ENCODE measurements around the gene FSHR. TPM values are rescaled to one million over a fixed set of nuclear protein-coding genes. Genes with fewer than 3 reads are reported as not detected.

Gene FSHR, protein sequence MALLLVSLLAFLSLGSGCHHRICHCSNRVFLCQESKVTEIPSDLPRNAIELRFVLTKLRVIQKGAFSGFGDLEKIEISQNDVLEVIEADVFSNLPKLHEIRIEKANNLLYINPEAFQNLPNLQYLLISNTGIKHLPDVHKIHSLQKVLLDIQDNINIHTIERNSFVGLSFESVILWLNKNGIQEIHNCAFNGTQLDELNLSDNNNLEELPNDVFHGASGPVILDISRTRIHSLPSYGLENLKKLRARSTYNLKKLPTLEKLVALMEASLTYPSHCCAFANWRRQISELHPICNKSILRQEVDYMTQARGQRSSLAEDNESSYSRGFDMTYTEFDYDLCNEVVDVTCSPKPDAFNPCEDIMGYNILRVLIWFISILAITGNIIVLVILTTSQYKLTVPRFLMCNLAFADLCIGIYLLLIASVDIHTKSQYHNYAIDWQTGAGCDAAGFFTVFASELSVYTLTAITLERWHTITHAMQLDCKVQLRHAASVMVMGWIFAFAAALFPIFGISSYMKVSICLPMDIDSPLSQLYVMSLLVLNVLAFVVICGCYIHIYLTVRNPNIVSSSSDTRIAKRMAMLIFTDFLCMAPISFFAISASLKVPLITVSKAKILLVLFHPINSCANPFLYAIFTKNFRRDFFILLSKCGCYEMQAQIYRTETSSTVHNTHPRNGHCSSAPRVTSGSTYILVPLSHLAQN
- total RNA-seq (2021; fragmentation: NEBNext Ultra II Directional; extraction: Animal tissue kit (Norgen Biotek cat#: 25700)) (not detected in 2 replicates), polyA plus RNA-seq (2011; rRNA removed) (0.06 TPM in 1 of 2 replicates, not detected in the other), polyA minus RNA-seq (2011; rRNA and poly(A)+ RNA removed) (not detected in 2 replicates)
- not detected for polyA plus RNA-seq (2011; cell fraction: cytosol; rRNA removed)
- 0.07 TPM for polyA plus RNA-seq (2011; cell fraction: nucleus; rRNA removed)
- not detected in 4 replicates for polyA plus RNA-seq (2012, experiment 1 of 2)
- not detected for polyA plus RNA-seq (2012, experiment 2 of 2)
- 0.04 TPM for polyA plus RNA-seq (2013, experiment 1 of 2)
- 0.11 TPM for polyA plus RNA-seq (2013, experiment 2 of 2)
- not detected for polyA minus RNA-seq (2011; cell fraction: cytosol; rRNA and poly(A)+ RNA removed)
- polyA minus RNA-seq (2011; cell fraction: nucleus; rRNA and poly(A)+ RNA removed), result not detected
- long read RNA-seq, experiment 1, result 0 reads
- long read RNA-seq, experiment 2, result 0 reads

DNA sequence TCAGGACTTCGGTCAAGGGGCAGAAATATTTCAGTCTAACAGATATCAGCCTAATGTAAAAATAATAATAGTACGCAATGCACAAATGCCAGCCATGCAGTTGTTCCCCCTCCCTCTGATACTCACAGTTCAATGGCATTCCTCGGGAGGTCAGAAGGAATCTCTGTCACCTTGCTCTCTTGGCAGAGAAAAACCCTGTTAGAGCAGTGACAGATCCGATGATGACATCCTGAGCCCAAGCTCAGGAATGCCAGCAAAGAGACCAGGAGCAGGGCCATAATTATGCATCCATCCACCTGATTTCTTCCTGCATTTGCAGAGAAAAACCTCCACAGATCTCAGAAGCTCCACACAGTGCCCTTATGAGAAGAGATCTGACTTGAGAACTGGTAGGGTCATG, at the start of gene FSHR:
TSS of gene FSHR (minus strand) at position 376 of the 400 bp plus-strand sequence. CDS start at position 278, 98 bp downstream.
- Histone ChIP-seq H4K20me1 (replicated peaks in 1 of 2; ENCODE audit: control insufficient read depth in 1 of 2, insufficient read depth in 2 of 2, low read length in 2 of 2) (no peaks in the 10 kb centered on the region), H3K4ac (replicated peaks; ENCODE audit: insufficient read length, low read depth, low read length) (no peak within 1 kb of the TSS), H2AFZ (ENCODE audit: low read length) (peak within 1 kb of the TSS; percentile 65), H3K56ac (replicated peaks; ENCODE audit: insufficient read length, low read depth, low read length) (no peak within 1 kb of the TSS), H2BK12ac (ENCODE audit: low read depth, low read length) (no peak within 1 kb of the TSS), H3K27me3 (replicated peaks in 1 of 4; ENCODE audit: control insufficient read depth in 3 of 4, extremely low read depth in 1 of 4, insufficient read depth in 3 of 4, low read length in 3 of 4) (no peaks in the 10 kb centered on the region), H3K18ac (ENCODE audit: extremely low read depth, low read length) (no peak within 1 kb of the TSS), H2BK120ac (replicated peaks; ENCODE audit: low read depth, low read length) (no peak within 1 kb of the TSS), H3K4me3 (ENCODE audit: extremely low read depth in 1 of 4, insufficient read depth in 2 of 4, low read depth in 3 of 4, low read length in 4 of 4) (no peak within 1 kb of the TSS), H4K91ac (replicated peaks; ENCODE audit: insufficient read length, low read length) (no peak within 1 kb of the TSS), H3K4me2 (ENCODE audit: insufficient read depth in 1 of 2, low read depth in 2 of 2, low read length in 2 of 2) (no peak within 1 kb of the TSS), H3K14ac (ENCODE audit: insufficient read length) (no peak within 1 kb of the TSS), H3K27ac (ENCODE audit: low read depth, low read length) (no peak within 1 kb of the TSS), H3K36me3 (ENCODE audit: control insufficient read depth in 2 of 4, insufficient read depth in 4 of 4, low read length in 3 of 4) (no peaks in the 10 kb centered on the region), H2AK5ac (ENCODE audit: low read depth, low read length) (no peak within 1 kb of the TSS), H3K23me2 (ENCODE audit: low read depth, low read length) (no peaks in the 10 kb centered on the region), H3K4me1 (replicated peaks in 1 of 4; ENCODE audit: control insufficient read depth in 3 of 4, insufficient read depth in 4 of 4, low read length in 3 of 4) (peaks cover 0 to 6% (median under 1%) of the 10 kb centered on the region in 4 experiments; a peak in 2 of 7 replicates), H3K79me1 (ENCODE audit: low read depth, low read length) (no peaks in the 10 kb centered on the region), H3K79me2 (ENCODE audit: control insufficient read depth in 1 of 2, insufficient read depth in 2 of 2, low read length in 2 of 2) (no peaks in the 10 kb centered on the region), H2BK20ac (ENCODE audit: low read length) (no peak within 1 kb of the TSS), H3K23ac (ENCODE audit: insufficient read length) (no peak within 1 kb of the TSS), H4K8ac (ENCODE audit: extremely low read depth, insufficient read depth, low read length) (no peak within 1 kb of the TSS), H2BK15ac (ENCODE audit: low read length) (no peak within 1 kb of the TSS), H3K9ac (replicated peaks in 1 of 4; ENCODE audit: extremely low read depth in 1 of 4, low read depth in 3 of 4, low read length in 3 of 4) (no peak within 1 kb of the TSS), H3K9me3 (ENCODE audit: insufficient read depth in 2 of 2, low read depth in 1 of 2, low read length in 1 of 2) (no peaks in the 10 kb centered on the region), H2BK5ac (ENCODE audit: low read depth, low read length) (0 out of 2 replicates have a peak within 1 kb of the TSS, but pooled peaks have one; percentile 2), H4K5ac (ENCODE audit: insufficient read length, low read depth, low read length) (no peak within 1 kb of the TSS)
- FAIRE-seq, result no peak
- TF ChIP-seq CEBPB (IDR thresholded peaks at IDR 0.05; ENCODE audit: low read depth, low read length) (0 out of 2 replicates have a peak, but pooled peaks have one; percentile 35), SP2 (IDR thresholded peaks at IDR 0.05; ENCODE audit: low read length) (no peak)
- TF ChIP-seq, protein P1, sequence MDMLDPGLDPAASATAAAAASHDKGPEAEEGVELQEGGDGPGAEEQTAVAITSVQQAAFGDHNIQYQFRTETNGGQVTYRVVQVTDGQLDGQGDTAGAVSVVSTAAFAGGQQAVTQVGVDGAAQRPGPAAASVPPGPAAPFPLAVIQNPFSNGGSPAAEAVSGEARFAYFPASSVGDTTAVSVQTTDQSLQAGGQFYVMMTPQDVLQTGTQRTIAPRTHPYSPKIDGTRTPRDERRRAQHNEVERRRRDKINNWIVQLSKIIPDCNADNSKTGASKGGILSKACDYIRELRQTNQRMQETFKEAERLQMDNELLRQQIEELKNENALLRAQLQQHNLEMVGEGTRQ (IDR thresholded peaks at IDR 0.05; ENCODE audit: low read length), result no peak
- 86% methylated on average over 4 of the region's 4 CpGs; no CpG with 5 or more reads in 1 of the 2 experiments for WGBS, 2 experiments (ENCODE audit: extremely low coverage in 1 of 2, insufficient coverage in 1 of 2, insufficient read length in 1 of 2, insufficient replicate concordance in 2 of 2, low coverage in 1 of 2, low lambda C conversion rate in 2 of 2, missing lambda C conversion rate in 1 of 2)
- CTCF ChIA-PET (ENCODE audit: partially characterized antibody), result no interaction called here
- POLR2A ChIA-PET (ENCODE audit: partially characterized antibody), result interaction anchor here (1.0 kb wide), 1 partner anchor 15 kb away, joined by 3 read pairs; no protein-coding TSS in a partner anchor
- DNase-seq (ENCODE audit: low read depth in 1 of 2, low spot score in 2 of 2), result no peak
